ENCODE results near the gene DRG2. TPM values are rescaled to one million over a fixed set of nuclear protein-coding genes. Genes with fewer than 3 reads are reported as not detected.

The DRG2 gene
- total and polyA plus RNA-seq, 9 of the 15 experiments (the other 6 are each of a cell fraction or from before 2014, with no cell fraction given), result 6.6 to 36.7 (median 26.1) TPM

GRCh38 chr17:18038861-18039534 lies 48.8 kb upstream of the DRG2 start, which contains the start of the genes ATPAF2 and GID4 (continued):
- TF ChIP-seq TOE1 (IDR thresholded peaks at IDR 0.05; ENCODE audit: borderline replicate concordance), result peak; percentile 49; the same call in 1 of the 2 replicates
- TF ChIP-seq TOE1 (CRISPR knock-in tag; IDR thresholded peaks at IDR 0.05; ENCODE audit: borderline replicate concordance, low read depth), result no peak
- TF ChIP-seq EP400 (IDR thresholded peaks at IDR 0.05), result peak; percentile 65
- TF ChIP-seq HMGN3 (IDR thresholded peaks at IDR 0.05; ENCODE audit: borderline replicate concordance, extremely low read depth, insufficient read length, low read depth, low read length), result no peak
- no peak for TF ChIP-seq ZBTB17 (CRISPR knock-in tag; IDR thresholded peaks at IDR 0.05)
- TF ChIP-seq DACH1 (IDR thresholded peaks at IDR 0.05; ENCODE audit: partially characterized antibody), result no peak
- no peak for TF ChIP-seq HNRNPK (IDR thresholded peaks at IDR 0.05; ENCODE audit: low read depth, low read length, poor library complexity, severe bottlenecking)
- TF ChIP-seq TCF15 (CRISPR knock-in tag; IDR thresholded peaks at IDR 0.05), result no peak
- TF ChIP-seq SREBF2 (CRISPR knock-in tag; IDR thresholded peaks at IDR 0.05), result no peak
- no peak for TF ChIP-seq SAFB (IDR thresholded peaks at IDR 0.05; ENCODE audit: borderline replicate concordance, low read depth, low read length)
- no peak for TF ChIP-seq E2F4 (CRISPR knock-in tag; IDR thresholded peaks at IDR 0.05; ENCODE audit: low read depth)
- TF ChIP-seq MXD1 (CRISPR knock-in tag; IDR thresholded peaks at IDR 0.05; ENCODE audit: borderline replicate concordance, poor library complexity, severe bottlenecking), result no peak
- no peak; the same call in 1 of the 2 replicates for TF ChIP-seq ZNF644 (tag; IDR thresholded peaks at IDR 0.05; ENCODE audit: low read depth)
- TF ChIP-seq CBX5 (IDR thresholded peaks at IDR 0.05; ENCODE audit: borderline replicate concordance, low read depth), result no peak
- TF ChIP-seq ZNF384 (IDR thresholded peaks at IDR 0.05; ENCODE audit: low read depth, low read length), result no peak
- TF ChIP-seq HNRNPH1 (optimal IDR thresholded peaks at IDR 0.05; ENCODE audit: low read depth, low read length), result no peak
- TF ChIP-seq THAP12 (CRISPR knock-in tag; IDR thresholded peaks at IDR 0.05), result 0 out of 2 replicates have a peak, but pooled peaks have one; percentile 10
- peak; percentile 72 for TF ChIP-seq CBFA2T2 (conservative IDR thresholded peaks at IDR 0.05)
- no peak for TF ChIP-seq DNMT1 (IDR thresholded peaks at IDR 0.05)
- no peak for TF ChIP-seq NR4A1 (CRISPR knock-in tag; IDR thresholded peaks at IDR 0.05)
- TF ChIP-seq NR4A1 (tag; IDR thresholded peaks at IDR 0.05), result no peak
- no peak for TF ChIP-seq RAD21 (CRISPR knock-in tag; conservative IDR thresholded peaks at IDR 0.05 in 1 of 2, IDR thresholded peaks at IDR 0.05 in 1 of 2)
- TF ChIP-seq ZNF507 (tag; conservative IDR thresholded peaks at IDR 0.05), result no peak
- no peak for TF ChIP-seq ZNF134 (CRISPR knock-in tag; conservative IDR thresholded peaks at IDR 0.05)
